ENCODE measurements around the gene CAMK2G. TPM values are rescaled to one million over a fixed set of nuclear protein-coding genes. Genes with fewer than 3 reads are reported as not detected.

The CAMK2G gene
- total RNA-seq, 2 experiments from 2014 or later, result 29.1 to 34.8 TPM

- no peaks in the 10 kb centered on the region for H4K20me1 ChIP-seq (ENCODE audit: insufficient read depth, low read length)
- H3K4me1 ChIP-seq (ENCODE audit: insufficient read depth, low read length, poor library complexity, severe bottlenecking), result peaks cover 37% of the 10 kb centered on the region
- BruUV-seq (replicated peaks), result no TSS peak
- peak overlapping the region; percentile 37; the same call in 1 of the 2 replicates for H2AFZ ChIP-seq (ENCODE audit: low read length)
- no peak for TF ChIP-seq CTCF (conservative IDR thresholded peaks at IDR 0.05; ENCODE audit: low read length)
- no peak for TF ChIP-seq EZH2phosphoT487 (IDR thresholded peaks at IDR 0.05; ENCODE audit: borderline replicate concordance, low read depth, low read length)
- ChIA-PET CTCF (ENCODE audit: unreplicated experiment) (interaction anchor here (0.6 to 1.4 kb wide), 2 partner anchors 14 to 151 kb away, joined by 3 to 4 read pairs; no protein-coding TSS in a partner anchor), POLR2A (interaction anchor here (0.6 to 1.7 kb wide), 4 partner anchors 60 to 1300 kb away, joined by 3 to 4 read pairs (median 4); no protein-coding TSS in a partner anchor)
- no peak overlapping the region for H3K4me3 ChIP-seq (ENCODE audit: low read depth, low read length, poor library complexity, severe bottlenecking)
- H3K36me3 ChIP-seq (ENCODE audit: insufficient read depth, low read length), result no peaks in the 10 kb centered on the region
- no peaks in the 10 kb centered on the region for H3K9me3 ChIP-seq (ENCODE audit: low read length)
- no peak for DNase-seq (ENCODE audit: low spot score)
- no peaks in the 10 kb centered on the region for H3K9me2 ChIP-seq (ENCODE audit: insufficient read depth, low read length)
- peak overlapping the region; percentile 26; the same call in 1 of the 2 replicates for H3K4me2 ChIP-seq (ENCODE audit: low read length)
- H3K79me2 ChIP-seq (ENCODE audit: insufficient read depth, low read depth, low read length), result no peaks in the 10 kb centered on the region
- H3K27ac ChIP-seq (ENCODE audit: low read depth, low read length, poor library complexity, severe bottlenecking), result no peak overlapping the region
- intact Hi-C loops (cut with micrococcal nuclease; ENCODE audit: unreplicated experiment), result no loop called here
Measured at GRCh38 chr10:73900064-73900463, 25.7 kb upstream of the CAMK2G start.

- Histone ChIP-seq H4K20me1 (ENCODE audit: insufficient read depth, low read length) (no peaks in the 10 kb centered on the region), H3K27ac (ENCODE audit: low read depth, low read length, poor library complexity, severe bottlenecking) (no peak overlapping the region), H3K4me3 (ENCODE audit: low read depth, low read length, poor library complexity, severe bottlenecking) (no peak overlapping the region), H3K9me3 (ENCODE audit: low read length) (no peaks in the 10 kb centered on the region), H3K36me3 (ENCODE audit: insufficient read depth, low read length) (no peaks in the 10 kb centered on the region), H3K9me2 (ENCODE audit: insufficient read depth, low read length) (no peaks in the 10 kb centered on the region), H3K4me2 (ENCODE audit: low read length) (peak overlapping the region; percentile 21), H3K4me1 (ENCODE audit: insufficient read depth, low read length, poor library complexity, severe bottlenecking) (peaks cover 37% of the 10 kb centered on the region), H3K79me2 (ENCODE audit: insufficient read depth, low read depth, low read length) (no peaks in the 10 kb centered on the region), H2AFZ (ENCODE audit: low read length) (peak overlapping the region; percentile 34; the same call in 1 of the 2 replicates)
- DNase-seq (ENCODE audit: low spot score), result no peak
- TF ChIP-seq CTCF (conservative IDR thresholded peaks at IDR 0.05; ENCODE audit: low read length) (no peak), EZH2phosphoT487 (IDR thresholded peaks at IDR 0.05; ENCODE audit: borderline replicate concordance, low read depth, low read length) (no peak)
- ChIA-PET POLR2A (interaction anchor here (0.6 to 1.7 kb wide), 6 partner anchors 25 to 1068 kb away, joined by 3 to 7 read pairs (median 4); no protein-coding TSS in a partner anchor), CTCF (ENCODE audit: unreplicated experiment) (interaction anchor here (0.7 to 1.4 kb wide), 3 partner anchors 13 to 41 kb away, joined by 3 to 4 read pairs (median 3); no protein-coding TSS in a partner anchor)
- no TSS peak for BruUV-seq (replicated peaks)
- intact Hi-C loops (cut with micrococcal nuclease; ENCODE audit: unreplicated experiment), result no loop called here
Measured at GRCh38 chr10:73899423-73899822, 25.1 kb upstream of the CAMK2G start.
